GM23338 (cell line): ENCODE results near the gene UNC93B1.
"Not testable (repeated sequence)": the region's sequence is repeated elsewhere in the genome, so short reads cannot be mapped to it uniquely, and the experiment has no call there.

Experiments
- CREB1 ChIP-seq: fragments of 250-450 bp; sonication (Bioruptor Pico); IDR thresholded peaks from 2 replicates; pipeline ENCODE4 v1.5.0; 2020; ENCODE audit warnings: low read depth, mild to moderate bottlenecking, moderate library complexity
- CTCF ChIP-seq, 2 experiments: fragments of 200-600 bp in 1 of 2; sonication (generic) in 1 of 2; conservative IDR thresholded peaks; 2 replicates each; pipeline versions ENCODE4 v1.5.1 to v1.6.1; 2016 to 2017; ENCODE audit warnings: antibody characterized with exemption in 2 of 2, low read depth in 2 of 2, mild to moderate bottlenecking in 2 of 2, moderate library complexity in 1 of 2
- EZH2 ChIP-seq: fragments of 200-600 bp; sonication (generic); IDR thresholded peaks from one replicate; pipeline ENCODE4 v1.8.0; 2017; ENCODE audit warnings: antibody characterized with exemption, mild to moderate bottlenecking, low read depth; ENCODE audit not compliant: unreplicated experiment
- EZH2phosphoT487 ChIP-seq: fragments of 200-600 bp; sonication (generic); IDR thresholded peaks from one replicate; pipeline ENCODE4 v1.8.1; 2018; ENCODE audit warnings: antibody characterized with exemption; ENCODE audit not compliant: unreplicated experiment
- POLR2AphosphoS5 ChIP-seq: IDR thresholded peaks from 2 replicates; pipeline ENCODE4 v1.6.1; 2016; ENCODE audit warnings: antibody characterized with exemption, low read depth
- REST ChIP-seq: IDR thresholded peaks from one replicate; pipeline ENCODE4 v1.6.1; 2018; ENCODE audit warnings: antibody characterized with exemption; ENCODE audit not compliant: unreplicated experiment
- ZNF462 ChIP-seq: fragments of 250-450 bp; sonication (Bioruptor Pico); IDR thresholded peaks from 2 replicates; pipeline ENCODE4 v1.5.0; 2020; ENCODE audit warnings: mild to moderate bottlenecking, moderate library complexity
- TF ChIP-seq, protein P1 (sequence below): IDR thresholded peaks from 2 replicates; pipeline ENCODE4 v1.6.1; 2016; ENCODE audit warnings: antibody characterized with exemption

- TF ChIP-seq CTCF (conservative IDR thresholded peaks at IDR 0.05; ENCODE audit: low read depth in 2 of 2) (peak; percentile 30 to 79), CREB1 (CRISPR knock-in tag) (peak; percentile 41; the same call in 1 of the 2 replicates)
- TF ChIP-seq REST, POLR2AphosphoS5, EZH2phosphoT487, ZNF462, EZH2: not testable (repeated sequence)
- TF ChIP-seq, protein P1, sequence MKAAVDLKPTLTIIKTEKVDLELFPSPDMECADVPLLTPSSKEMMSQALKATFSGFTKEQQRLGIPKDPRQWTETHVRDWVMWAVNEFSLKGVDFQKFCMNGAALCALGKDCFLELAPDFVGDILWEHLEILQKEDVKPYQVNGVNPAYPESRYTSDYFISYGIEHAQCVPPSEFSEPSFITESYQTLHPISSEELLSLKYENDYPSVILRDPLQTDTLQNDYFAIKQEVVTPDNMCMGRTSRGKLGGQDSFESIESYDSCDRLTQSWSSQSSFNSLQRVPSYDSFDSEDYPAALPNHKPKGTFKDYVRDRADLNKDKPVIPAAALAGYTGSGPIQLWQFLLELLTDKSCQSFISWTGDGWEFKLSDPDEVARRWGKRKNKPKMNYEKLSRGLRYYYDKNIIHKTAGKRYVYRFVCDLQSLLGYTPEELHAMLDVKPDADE, result not testable (repeated sequence)
Measured at GRCh38 chr11:67955461-67956007, 48.4 kb downstream of the UNC93B1 start.
